LHCN-M2 (cell line): ENCODE measurements around the gene DCHS1. TPM values are rescaled to one million over a fixed set of nuclear protein-coding genes. Genes with fewer than 3 reads are reported as not detected.
A peak's percentile ranks its signal among the peaks of the same experiment; 100 is the strongest.

ENCODE experiments used
- DNase-seq: peaks from one replicate; pipeline ENCODE4 v3.0.0-alpha.2; 2012; ENCODE audit warnings: low read depth
- total RNA-seq: library from RNA; depleted of rRNA; stranded (reverse); fragments of >200 nt; gene quantifications from 2 replicates; pipeline ENCODE4 v1.2.3, GENCODE V29; 2014

Gene DCHS1
- total RNA-seq, 1 experiment from 2014 or later = 2.6 TPM

DNA sequence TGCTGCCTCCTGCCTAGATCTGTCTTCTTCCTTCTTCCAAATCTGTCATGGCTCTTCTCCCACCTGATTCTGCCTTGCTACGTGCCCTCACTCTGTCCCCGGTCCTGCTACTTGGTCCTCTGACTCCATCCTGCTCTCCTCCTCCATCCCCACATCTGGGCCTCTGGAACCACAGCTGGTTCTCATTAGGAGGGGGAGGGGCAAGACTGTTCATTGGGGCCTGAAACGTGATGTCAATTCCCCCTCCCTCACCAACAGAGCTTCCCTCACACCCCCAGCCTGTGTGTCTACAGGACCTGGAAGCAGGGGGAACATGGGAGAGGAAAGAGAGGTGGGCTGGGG is 9.1 kb downstream of the DCHS1 start:
- no peak for DNase-seq

DNA sequence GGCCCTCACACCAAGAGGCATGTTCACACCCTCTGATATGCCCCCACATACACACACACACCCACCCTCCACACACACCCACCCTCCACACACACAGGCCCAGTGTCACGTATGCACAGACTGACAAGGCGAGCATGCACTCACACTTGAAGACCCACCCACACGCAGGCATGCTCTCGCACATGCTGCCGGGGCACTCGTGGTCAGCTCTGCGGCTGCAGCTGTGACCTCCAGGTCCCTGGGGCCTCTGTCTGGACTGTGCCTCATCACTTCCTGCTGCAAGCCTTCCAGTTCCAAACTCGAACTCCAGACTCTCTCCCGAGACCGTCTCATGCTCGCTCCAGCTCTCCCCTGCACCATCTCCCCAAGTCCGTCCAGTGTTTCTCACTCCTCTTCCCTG is 9.5 kb downstream of the DCHS1 start:
- peak; percentile 82 for DNase-seq

DNA sequence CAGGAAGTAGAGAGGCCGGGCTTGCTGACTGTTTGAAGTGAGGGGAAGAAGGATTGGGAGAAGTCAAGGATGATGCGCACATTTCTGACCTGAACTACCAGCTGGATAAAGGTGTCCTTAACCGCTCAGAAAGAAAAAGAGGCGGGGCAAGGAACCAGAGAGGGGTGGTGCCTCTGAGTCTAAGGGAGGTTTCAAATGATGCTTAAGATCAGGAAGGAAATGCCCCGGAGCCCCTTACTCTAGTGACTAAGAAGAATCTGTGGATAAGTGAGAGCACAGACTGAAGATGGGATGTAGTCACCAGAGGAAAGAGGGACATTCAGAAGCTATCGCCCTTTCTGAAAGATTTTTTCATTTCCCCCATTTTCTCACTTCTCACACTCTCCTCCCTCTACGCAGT is 12.7 kb downstream of the DCHS1 start:
- DNase-seq = no peak

DNA sequence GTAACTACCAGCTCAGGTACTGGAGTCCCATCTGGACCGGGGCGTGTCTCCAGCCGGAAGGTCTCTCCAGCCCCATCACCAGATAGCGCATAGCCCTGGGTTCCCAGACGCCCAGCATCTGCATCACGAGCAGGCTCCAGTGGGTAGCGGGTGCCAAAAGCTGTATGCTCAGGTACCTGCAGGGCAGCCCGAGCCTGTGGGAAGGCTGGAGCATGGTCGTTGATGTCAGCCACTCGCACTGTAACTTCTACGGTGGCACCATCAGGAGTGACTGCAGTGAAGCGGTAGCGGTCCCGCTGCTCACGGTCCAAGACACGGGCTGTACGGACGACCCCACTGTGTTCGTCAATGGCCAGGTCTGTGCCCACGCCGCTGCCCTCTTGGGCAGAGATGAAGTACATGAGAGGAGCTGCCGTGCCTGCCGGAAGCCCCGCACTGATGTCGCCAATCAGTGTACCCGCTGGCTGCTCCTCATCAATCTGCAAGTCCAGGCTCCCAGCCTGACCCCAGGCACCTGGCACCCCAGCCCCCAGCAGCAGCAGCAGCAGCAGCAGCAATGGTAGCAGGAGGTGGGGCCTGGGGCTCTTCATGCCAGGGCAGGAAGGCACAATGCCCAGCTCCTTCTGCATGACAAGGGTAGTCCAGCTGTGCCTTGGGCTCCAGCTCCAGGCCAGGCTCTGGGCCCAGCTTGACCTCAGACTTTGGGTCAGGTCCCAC is 14.5 kb downstream of the DCHS1 start:
- DNase-seq = no peak

DNA sequence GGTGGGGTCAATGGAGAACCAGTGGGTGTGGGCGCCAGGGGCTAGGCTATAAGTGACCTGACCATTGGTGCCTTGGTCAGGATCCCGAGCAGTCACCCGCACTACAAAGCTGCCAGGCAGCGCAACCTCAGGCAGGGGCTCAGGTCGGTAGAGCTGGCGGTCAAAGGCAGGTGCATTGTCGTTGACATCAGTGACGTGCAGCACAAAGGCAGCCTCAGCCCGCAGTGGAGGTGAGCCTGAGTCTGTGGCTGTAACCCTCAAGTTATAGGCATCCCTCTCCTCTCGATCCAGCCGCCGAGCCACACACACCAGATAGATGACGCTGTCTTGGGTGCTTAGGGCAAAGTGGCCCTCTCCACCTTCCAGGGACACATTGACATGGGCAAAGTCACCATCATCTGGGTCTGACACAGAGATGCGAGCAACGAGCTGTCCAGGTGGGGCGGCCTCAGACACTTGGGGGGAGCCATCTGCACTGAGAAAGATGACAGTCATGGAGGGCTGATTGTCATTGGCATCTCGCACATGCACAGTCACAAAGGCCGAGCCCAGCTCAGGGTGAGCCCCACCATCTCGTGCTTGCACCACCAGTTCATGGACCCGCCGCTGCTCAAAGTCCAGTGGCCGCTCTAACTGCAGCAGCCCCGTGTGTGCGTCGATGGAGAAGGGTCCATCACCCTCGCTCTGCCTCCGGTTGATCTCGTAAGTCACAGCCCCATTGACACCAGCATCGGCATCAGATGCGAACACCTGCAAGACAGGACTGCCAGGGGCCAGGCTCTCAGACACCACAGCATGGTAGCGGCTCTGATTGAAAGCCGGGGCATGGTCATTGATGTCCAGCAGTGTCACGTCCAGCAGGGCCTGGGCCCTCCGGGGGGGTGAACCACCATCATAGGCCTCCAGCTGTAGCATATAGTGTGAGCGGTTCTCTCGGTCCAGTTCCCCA is 15.3 kb downstream of the DCHS1 start:
- DNase-seq = no peak

DNA sequence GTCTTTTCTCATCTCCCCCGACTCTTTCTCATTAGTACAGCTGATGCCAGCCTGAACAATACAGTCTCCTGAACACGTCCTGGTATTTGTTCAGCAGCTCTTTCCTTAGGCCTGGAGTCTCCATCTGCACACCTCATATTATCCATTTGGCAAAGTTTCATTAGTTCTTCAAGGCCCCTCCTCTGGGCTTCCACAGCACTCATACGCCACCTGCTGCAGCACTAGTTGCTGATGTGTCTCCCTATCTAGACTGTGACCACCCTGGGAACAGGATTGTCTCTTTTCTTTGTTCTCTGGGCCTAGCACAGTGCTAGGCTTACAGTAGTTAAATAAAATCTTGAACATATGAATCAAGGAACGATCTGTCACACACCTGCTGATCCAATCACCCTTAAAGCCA is 17.2 kb downstream of the DCHS1 start:
- DNase-seq = no peak

DNA sequence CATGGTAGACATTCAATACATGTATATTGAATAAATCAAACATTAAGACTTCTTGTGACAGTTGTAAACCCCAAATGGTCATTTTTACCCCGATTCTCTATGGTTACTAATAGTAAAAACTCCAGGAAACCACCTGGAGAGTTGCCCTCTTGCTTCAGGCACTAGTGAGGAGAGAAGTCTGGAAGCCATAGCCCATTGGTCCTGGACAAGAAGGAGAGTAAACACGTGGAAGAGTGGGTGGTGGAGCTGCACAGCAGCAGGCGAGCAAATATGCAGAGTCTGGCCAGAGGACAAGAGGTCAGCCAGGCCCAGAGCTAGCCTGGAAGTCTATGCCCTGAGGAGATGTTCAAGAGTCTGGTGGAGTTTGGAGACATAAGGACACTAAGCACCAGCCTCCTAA is 17.7 kb downstream of the DCHS1 start:
- no peak for DNase-seq

DNA sequence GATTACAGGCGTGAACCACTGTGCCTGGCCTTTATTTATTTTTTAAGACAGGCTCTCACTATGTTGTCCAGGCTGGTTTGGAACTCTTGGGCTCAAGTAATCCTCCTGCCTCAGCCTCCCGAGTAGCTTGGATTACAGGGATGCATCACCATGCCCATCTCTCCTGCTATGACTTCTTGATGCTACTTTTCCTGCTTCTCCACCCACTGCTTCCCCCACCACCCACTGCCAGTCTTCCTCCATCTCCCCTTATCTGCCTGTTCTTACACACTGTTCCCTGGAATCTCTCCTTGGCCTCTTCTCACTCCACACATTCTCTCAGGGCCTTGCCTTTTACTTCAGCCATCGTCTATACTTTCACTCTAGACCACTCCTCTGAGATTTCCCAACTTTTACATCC is 19.1 kb downstream of the DCHS1 start:
- no peak for DNase-seq

DNA sequence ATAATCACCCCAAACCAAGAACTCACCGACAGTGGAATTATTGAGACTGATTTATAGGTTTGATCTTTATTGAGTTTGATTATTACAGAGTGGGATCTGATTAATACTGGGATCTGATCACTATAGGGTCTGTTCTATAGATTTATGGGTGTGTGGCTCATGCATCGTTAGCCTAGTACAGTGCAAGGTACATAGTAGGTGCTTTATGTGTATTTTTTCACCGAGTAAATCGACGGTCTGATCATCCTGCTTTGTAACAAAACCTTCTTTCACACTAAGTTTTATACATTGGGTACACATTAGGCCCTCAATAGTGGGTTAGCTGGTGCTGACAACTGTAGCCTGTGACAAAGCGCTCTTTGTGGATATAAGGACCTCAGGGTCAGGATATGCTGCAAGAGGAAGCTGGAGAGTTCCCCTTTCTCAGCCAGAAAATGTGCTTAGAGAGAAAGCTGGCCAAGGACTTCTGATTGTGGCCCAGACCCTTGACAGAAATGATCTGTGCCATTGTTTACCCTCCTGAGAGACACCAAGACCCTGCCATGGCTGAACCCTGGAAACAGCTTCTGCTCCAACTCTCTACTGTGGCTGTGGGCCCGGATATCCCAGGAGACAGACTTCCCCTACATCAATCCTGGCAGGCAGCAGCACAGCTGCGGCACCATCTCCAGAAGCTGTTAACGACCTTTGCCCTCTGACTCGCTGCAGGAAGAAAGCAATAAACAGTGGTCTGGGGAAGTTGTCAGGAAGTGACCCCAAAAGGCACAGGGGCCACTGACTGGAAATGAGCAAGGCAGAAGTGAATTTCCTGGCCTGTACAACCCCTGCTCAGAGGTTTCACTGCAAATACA is 20.3 kb downstream of the DCHS1 start:
- DNase-seq = peak; percentile 86

DNA sequence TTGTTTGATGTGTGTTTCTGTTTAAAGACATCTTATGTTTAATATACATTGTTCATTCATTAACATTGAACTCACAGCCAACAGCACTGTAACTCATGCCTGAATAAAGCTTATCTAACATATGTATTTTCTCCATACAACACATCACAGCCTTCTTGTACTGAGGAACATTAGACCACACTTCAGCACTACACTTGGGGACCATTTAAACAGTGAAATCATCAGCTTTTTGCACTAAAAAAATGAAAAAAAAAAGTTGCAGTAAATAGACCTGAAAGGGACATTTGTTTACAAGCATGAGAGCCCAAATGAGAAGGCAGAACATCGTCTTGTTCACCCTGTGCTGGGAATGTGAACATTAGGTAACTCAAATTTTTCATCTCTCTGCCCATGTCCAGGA is 21.1 kb downstream of the DCHS1 start:
- no peak for DNase-seq

DNA sequence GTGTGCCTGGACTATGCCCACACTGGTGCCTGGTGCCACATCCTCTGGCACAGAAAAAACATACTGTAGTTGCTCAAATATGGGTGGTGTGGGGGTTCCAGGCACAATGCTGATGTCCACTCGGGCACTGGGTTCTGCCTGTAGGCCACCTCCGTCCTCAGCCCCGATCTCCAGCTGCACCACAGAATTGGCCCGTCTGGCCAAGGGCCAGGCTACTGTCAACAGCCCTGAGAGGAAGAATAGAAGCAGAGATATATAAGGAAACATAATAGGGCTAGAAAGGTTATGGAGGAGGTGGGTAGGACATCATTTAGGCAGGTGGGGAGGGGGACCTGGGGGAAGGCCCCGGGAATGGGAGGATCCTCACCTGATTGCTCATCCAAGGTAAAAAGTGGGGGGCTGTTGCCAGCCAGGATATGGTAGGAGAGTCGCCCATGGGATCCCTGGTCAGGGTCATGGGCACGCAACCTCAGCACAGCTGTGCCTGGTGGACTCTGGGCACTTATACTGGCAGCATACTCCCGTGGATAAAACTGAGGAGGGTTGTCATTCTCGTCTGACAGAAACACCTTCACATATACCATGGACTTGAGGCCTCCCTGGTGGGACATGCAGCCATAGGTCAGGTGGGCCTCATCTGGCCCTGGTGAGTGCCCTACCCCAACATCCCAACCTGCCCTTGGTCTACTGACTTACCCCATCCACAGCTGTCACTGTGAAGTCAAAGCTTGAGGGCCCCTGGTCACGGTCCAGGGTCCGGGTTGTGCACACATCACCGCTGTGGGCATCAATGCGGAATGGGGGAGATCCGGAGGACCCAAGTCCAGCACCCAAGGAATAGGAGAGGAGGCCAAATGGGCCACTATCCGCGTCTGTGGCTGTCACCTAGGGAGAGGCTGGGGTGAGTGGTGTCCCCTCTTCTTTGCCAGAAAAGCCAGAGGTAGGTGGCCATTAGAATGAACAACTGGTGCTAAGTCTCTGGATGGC is 21.9 kb downstream of the DCHS1 start:
- no peak for DNase-seq

DNA sequence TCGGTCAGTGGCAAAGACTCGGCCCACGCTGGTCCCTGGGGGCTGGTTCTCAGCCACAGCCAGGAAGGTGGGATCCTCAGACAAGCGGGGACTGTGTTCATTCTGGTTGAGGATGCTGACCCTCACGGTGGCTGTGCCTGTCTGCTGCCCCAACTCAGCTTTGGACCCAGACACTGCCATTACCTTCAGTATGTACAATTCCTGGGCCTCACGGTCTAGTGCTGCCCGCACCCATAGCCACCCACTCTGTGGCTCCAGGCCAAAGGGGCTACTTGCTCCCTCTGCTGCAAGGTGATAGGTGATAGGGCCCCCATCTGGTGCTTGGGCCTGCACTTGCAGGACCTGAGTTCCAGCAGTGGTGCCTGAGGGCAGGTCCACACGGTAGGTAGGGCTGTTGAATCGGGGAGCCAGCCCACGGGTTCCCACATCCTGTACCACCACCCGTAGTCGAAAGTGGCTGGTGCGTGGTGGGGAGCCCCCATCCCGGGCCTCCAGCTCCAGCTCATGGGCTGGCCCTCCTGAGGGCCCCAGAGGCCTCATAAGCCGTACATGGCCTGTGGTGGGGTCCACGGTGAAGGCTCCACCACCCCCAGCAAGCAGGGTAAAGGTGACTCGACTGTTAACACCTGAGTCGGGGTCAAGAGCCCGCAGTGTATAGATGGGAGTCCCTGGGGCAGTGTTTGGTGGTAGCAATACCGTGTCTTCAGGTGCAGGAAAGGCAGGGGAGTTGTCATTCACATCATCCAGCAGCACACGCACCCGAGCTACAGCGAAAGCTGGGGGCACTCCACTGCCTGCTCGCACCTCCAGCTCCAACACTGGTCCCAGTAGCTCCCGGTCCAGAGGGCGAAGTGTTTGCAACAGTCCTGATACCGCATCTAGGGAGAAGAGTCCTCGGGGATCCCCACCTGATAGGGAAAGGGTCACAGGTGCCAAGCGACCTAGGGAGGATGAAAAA is 23.2 kb downstream of the DCHS1 start:
- no peak for DNase-seq

DNA sequence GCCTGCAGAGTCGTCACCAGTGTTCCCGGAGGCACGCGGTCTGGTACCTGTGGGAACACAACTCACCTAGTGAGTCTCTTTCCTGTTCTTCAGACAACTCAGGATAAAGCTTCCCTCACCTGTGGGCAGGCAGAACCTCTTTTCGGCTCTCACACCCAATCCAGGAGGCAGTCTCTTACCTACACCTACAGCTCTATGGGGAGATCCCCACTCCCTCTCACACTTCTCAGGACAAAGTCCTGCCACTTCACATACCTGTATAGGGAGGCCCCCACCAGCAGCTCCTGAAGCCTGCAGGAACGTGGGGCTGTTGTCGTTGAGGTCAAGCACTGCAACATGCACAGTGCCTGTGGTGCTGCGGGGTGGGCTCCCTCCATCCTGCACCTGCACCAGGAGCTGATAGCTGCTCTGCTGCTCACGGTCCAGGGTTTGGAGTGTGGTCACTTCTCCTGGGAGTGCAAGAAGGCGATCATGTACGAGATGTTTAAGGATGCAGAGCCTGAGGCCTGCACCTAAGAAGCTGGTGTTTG is 24.2 kb downstream of the DCHS1 start:
- DNase-seq = no peak

DNA sequence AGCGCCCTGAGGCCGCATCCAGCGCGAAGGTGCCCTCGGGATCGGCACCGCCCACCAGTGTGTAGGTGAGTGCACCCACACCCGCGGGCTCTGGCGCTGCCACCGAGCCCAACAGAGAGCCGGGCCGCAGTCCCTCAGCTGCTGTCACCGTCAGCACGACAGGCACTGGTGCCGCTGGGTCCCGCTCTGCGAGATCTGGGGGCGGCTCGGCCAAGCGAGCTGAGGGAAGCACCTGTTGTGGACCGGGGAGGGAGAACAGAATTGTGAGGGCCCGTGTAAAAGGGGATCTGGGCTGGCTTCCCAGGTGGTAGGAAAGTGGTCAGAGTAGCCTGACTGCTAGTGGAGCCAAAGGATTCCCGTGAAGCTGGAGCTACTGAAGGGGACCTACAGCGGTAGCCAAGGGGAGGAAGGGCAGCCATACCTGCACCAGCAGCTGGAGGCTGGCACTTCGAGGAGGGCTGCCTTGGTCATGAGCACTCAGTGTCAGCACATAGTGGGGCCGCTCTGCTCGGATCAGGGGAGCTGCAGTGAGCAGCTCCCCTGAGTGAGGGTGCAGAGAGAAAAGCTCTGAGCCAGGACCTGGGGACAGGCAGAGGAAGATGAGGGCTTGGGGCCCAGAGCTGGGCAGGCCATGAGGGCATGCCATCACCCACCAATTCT is 24.8 kb downstream of the DCHS1 start:
- DNase-seq = no peak

DNA sequence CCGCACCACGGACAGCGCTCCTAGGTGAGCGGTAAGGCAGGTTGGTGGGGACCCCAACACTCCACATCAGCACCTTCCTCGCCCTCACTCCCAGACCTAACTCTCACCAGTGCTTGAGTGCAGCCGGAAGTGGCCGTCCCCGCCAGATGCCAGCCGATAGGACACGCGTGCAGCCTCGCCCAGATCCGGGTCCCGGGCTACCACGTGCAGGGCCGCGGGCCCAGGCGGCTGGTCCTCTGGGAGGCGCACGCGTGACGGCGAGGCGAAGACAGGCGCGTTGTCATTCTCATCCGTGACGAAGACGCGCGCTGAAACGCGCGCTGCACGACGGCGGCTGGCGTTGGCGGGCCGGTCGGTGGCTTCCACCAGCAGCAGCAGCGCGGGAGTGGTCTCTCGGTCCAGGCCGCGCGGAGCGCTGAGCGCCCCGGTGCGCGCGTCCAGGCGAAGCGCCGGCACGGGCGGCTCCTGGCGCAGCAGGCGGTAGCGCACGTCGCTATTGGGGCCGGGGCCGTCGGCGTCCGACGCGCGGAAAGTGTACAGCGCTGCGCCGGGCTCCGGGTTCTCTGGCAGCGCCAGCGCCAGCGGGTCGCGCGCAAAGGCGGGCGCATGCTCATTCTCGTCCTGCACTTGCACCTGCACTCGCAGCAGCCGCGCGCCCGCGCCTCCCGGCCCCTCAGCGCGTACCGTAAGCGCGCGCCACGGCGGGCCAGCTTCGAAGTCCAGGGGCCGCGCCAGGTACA is 25.5 kb downstream of the DCHS1 start:
- no peak for DNase-seq

DNA sequence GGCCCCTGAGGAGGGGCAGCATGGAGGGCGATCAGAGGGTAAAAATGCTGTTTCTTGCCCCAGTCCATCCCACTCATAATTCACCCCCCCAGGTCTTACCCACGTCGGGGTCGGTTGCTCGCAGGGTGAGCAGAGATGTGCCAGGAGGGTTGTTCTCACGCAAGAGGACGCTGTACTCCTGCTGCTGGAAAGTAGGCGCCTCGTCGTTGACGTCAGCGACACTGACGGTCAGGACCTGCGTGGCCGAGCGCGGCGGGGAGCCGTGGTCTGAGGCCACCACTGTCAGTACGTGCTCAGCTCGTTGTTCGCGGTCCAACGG is 26.1 kb downstream of the DCHS1 start:
- DNase-seq = no peak

DNA sequence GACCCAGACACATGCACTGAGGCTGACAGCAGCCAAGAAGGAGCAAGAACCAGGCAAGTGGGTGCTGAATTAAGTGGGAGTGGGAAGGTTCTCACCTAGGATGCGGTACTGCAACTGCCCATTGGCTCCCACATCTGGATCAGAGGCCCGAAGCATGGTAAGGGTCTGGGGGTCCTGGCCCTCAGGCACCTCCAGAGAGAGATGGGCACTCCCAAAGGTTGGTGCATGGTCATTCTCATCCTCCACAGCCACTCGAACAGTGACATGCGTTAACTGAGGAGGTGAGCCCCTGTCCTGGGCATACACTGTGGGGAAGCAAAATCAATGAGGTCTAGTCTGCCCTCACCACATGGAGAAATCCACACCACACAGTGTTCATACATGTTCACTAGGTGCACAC is 27.1 kb downstream of the DCHS1 start:
- no peak for DNase-seq

DNA sequence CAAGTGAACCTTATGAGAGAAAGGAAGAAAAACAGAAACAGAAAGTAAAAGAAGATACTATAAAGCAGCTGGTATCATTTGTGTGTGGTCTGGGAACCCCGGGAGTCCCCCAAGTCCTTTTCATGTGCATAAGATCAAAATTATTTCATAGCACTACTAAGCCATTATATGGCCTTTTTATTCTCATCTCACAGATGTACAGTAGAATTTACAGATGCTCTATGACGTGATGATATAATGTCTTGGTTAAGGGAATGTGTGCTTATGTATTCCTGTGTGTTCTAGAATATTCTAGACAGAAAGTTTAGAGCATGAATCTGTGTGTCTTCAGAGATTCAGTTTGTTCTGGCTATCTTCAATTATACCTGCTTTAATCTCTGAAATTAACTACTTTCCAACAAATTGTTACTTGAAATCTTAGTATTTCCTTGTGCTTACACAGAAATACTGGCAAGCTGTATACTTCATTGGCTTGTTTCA is 27.8 kb downstream of the DCHS1 start:
- DNase-seq = no peak
